Measurements from ENCODE around the gene MTF2. TPM values are rescaled to one million over a fixed set of nuclear protein-coding genes. Genes with fewer than 3 reads are reported as not detected.

The MTF2 gene
- total RNA-seq, 1 donor from 2014 or later, result 56.4 TPM

GRCh38 chr1:93178418-93178817 is 99.3 kb downstream of the MTF2 start:
- Histone ChIP-seq H4K20me1 (ENCODE audit: insufficient read depth, low read length) (peaks cover 34% of the 10 kb centered on the region), H3K4me1 (ENCODE audit: insufficient read depth, low read length) (peaks cover 13% of the 10 kb centered on the region), H3K9me3 (ENCODE audit: insufficient read depth, low read depth, low read length) (no peaks in the 10 kb centered on the region), H3K27me3 (ENCODE audit: insufficient read depth, low read length) (no peaks in the 10 kb centered on the region), H3K36me3 (ENCODE audit: insufficient read depth, low read length) (peaks cover 3% of the 10 kb centered on the region), H3K9ac (ENCODE audit: low read length) (peak overlapping the region; percentile 96), H3K79me2 (ENCODE audit: insufficient read depth, low read length) (peaks cover 80% of the 10 kb centered on the region), H2AFZ (ENCODE audit: low read depth, low read length) (no peak overlapping the region), H3K4me2 (ENCODE audit: low read length) (peak overlapping the region; percentile 82), H3K4me3 (ENCODE audit: insufficient read depth, low read depth, low read length) (peak overlapping the region; percentile 90), H3K27ac (ENCODE audit: low read depth, low read length) (peak overlapping the region; percentile 35)
- Mint-ChIP-seq H3K27me3 (ENCODE audit: low read depth, unreplicated experiment) (no peaks in the 10 kb centered on the region), H3K27ac (ENCODE audit: unreplicated experiment) (peak overlapping the region; percentile 98), H3K4me1 (ENCODE audit: low read depth, unreplicated experiment) (peaks cover 4% of the 10 kb centered on the region), H3K36me3 (ENCODE audit: low read depth, unreplicated experiment) (peaks cover 3% of the 10 kb centered on the region), H3K4me3 (ENCODE audit: unreplicated experiment) (peak overlapping the region; percentile 99), H3K9me3 (ENCODE audit: unreplicated experiment) (no peaks in the 10 kb centered on the region)
- no peak for FAIRE-seq
- peak; percentile 16 for DNase-seq (ENCODE audit: low read depth)
- no peak for TF ChIP-seq EZH2 (IDR thresholded peaks at IDR 0.05; ENCODE audit: insufficient read depth, low read length)
- no peak for TF ChIP-seq CTCF (IDR thresholded peaks at IDR 0.05; ENCODE audit: insufficient read depth, low read depth, low read length)

- H3K9me3 ChIP-seq (ENCODE audit: insufficient read depth, low read depth, low read length), result no peaks in the 10 kb centered on the region
- peak; percentile 94 for DNase-seq (ENCODE audit: low read depth)
- Mint-ChIP-seq H3K4me3 (ENCODE audit: unreplicated experiment) (peak within 1 kb of the TSS; percentile 99), H3K4me1 (ENCODE audit: low read depth, unreplicated experiment) (peaks cover 3% of the 10 kb centered on the region), H3K27ac (ENCODE audit: unreplicated experiment) (peak within 1 kb of the TSS; percentile 98), H3K36me3 (ENCODE audit: low read depth, unreplicated experiment) (no peaks in the 10 kb centered on the region), H3K9me3 (ENCODE audit: unreplicated experiment) (no peaks in the 10 kb centered on the region), H3K27me3 (ENCODE audit: low read depth, unreplicated experiment) (no peaks in the 10 kb centered on the region)
- H3K4me3 ChIP-seq (ENCODE audit: insufficient read depth, low read depth, low read length), result peak within 1 kb of the TSS; percentile 90
- H3K27me3 ChIP-seq (ENCODE audit: insufficient read depth, low read length), result no peaks in the 10 kb centered on the region
- H3K4me1 ChIP-seq (ENCODE audit: insufficient read depth, low read length), result peaks cover 13% of the 10 kb centered on the region
- peak within 1 kb of the TSS; percentile 85 for H2AFZ ChIP-seq (ENCODE audit: low read depth, low read length)
- H3K27ac ChIP-seq (ENCODE audit: low read depth, low read length), result peak within 1 kb of the TSS; percentile 94
- peak within 1 kb of the TSS; percentile 96 for H3K9ac ChIP-seq (ENCODE audit: low read length)
- H3K79me2 ChIP-seq (ENCODE audit: insufficient read depth, low read length), result peaks cover 65% of the 10 kb centered on the region
- peaks cover 3% of the 10 kb centered on the region for H3K36me3 ChIP-seq (ENCODE audit: insufficient read depth, low read length)
- H3K4me2 ChIP-seq (ENCODE audit: low read length), result peak within 1 kb of the TSS; percentile 82
- no peak for FAIRE-seq
- TF ChIP-seq EZH2 (IDR thresholded peaks at IDR 0.05; ENCODE audit: insufficient read depth, low read length) (no peak), CTCF (IDR thresholded peaks at IDR 0.05; ENCODE audit: insufficient read depth, low read depth, low read length) (no peak)
- H4K20me1 ChIP-seq (ENCODE audit: insufficient read depth, low read length), result peaks cover 24% of the 10 kb centered on the region
Measured at GRCh38 chr1:93179886-93180722, 101.0 kb downstream of the MTF2 start, which contains the start of gene TMED5. TMED5 (minus strand) TSS chr1:93180413; CDS start chr1:93180242, 171 bp downstream.
